Subcutaneous adipose tissue (tissue), 4 donors: Measurements from ENCODE around the gene PGM2L1. TPM values are rescaled to one million over a fixed set of nuclear protein-coding genes. Genes with fewer than 3 reads are reported as not detected.

ENCODE experiments used
- CTCF ChIP-seq: fragments of 450-650 bp; IDR thresholded peaks from one replicate; pipeline ENCODE4 v1.5.1; 2016; ENCODE audit warnings: low read depth, mild to moderate bottlenecking, control low read depth, antibody characterized with exemption, moderate library complexity
- total RNA-seq, 4 donors: library from RNA; depleted of rRNA; stranded (reverse); fragments of >200 nt; gene quantifications; one replicate each; pipeline ENCODE4 v1.1.0, GENCODE V29; 2016

PGM2L1 gene
- total RNA-seq, 4 donors from 2014 or later, result 2.1 to 8.7 (median 3.8) TPM

GRCh38 chr11:74311352-74311926 lies 86.8 kb downstream of the PGM2L1 start, which contains the start of gene P4HA3:
Gene P4HA3 (minus strand): TSS chr11:74311640. CDS start chr11:74311611, 29 bp downstream.
- no peak for TF ChIP-seq CTCF

GRCh38 chr11:74310857-74311256 lies 87.4 kb downstream of the PGM2L1 start:
- no peak for TF ChIP-seq CTCF

- no peak for TF ChIP-seq CTCF
Observed at GRCh38 chr11:74307434-74307833, 90.8 kb downstream of the PGM2L1 start.

GRCh38 chr11:74306435-74307175 lies 91.6 kb downstream of the PGM2L1 start:
- no peak for TF ChIP-seq CTCF

- no peak for TF ChIP-seq CTCF
Observed at GRCh38 chr11:74299015-74299414, 99.2 kb downstream of the PGM2L1 start.

GRCh38 chr11:74297484-74297883 lies 100.7 kb downstream of the PGM2L1 start:
- no peak for TF ChIP-seq CTCF

GRCh38 chr11:74288911-74289310 lies 109.3 kb downstream of the PGM2L1 start:
- TF ChIP-seq CTCF, result no peak
